ENCODE results near the gene PTPRM. TPM values are rescaled to one million over a fixed set of nuclear protein-coding genes. Genes with fewer than 3 reads are reported as not detected.

The PTPRM gene
- total RNA-seq, 1 donor from 2014 or later, result 63.2 TPM

DNA sequence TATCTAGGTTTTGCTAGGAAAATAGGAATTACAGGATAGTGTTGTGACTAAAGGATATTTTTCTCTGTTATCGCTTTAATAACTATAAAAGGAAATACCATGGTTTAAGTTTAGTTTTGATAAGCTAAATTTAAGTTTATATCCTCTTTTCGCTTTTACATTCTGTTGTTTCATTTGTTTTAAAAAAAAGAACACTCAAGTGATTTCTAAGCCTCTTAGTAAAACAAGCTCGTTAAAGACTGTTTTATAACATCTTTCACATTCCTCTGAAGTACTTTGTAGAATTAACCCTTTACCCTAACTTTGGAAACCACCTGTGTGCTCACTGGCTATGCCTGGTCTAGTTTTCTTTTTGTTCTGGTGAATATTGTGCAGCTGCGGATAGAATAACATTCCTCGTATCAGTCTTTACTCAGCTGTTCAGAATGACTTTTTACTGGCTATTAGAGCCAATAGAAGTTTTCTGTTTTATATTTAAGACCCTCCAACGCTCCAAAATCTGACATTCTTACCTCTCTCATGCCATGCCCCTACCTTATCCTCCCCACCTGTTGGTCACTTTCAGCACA lies 183.1 kb downstream of the PTPRM start:
- H3K4me3 ChIP-seq (ENCODE audit: low read depth, low read length), result no peak overlapping the region
- TF ChIP-seq, protein P1, sequence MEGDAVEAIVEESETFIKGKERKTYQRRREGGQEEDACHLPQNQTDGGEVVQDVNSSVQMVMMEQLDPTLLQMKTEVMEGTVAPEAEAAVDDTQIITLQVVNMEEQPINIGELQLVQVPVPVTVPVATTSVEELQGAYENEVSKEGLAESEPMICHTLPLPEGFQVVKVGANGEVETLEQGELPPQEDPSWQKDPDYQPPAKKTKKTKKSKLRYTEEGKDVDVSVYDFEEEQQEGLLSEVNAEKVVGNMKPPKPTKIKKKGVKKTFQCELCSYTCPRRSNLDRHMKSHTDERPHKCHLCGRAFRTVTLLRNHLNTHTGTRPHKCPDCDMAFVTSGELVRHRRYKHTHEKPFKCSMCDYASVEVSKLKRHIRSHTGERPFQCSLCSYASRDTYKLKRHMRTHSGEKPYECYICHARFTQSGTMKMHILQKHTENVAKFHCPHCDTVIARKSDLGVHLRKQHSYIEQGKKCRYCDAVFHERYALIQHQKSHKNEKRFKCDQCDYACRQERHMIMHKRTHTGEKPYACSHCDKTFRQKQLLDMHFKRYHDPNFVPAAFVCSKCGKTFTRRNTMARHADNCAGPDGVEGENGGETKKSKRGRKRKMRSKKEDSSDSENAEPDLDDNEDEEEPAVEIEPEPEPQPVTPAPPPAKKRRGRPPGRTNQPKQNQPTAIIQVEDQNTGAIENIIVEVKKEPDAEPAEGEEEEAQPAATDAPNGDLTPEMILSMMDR (conservative IDR thresholded peaks at IDR 0.05; ENCODE audit: low read depth, low read length), result no peak
- no peak for DNase-seq (ENCODE audit: low read depth)

DNA sequence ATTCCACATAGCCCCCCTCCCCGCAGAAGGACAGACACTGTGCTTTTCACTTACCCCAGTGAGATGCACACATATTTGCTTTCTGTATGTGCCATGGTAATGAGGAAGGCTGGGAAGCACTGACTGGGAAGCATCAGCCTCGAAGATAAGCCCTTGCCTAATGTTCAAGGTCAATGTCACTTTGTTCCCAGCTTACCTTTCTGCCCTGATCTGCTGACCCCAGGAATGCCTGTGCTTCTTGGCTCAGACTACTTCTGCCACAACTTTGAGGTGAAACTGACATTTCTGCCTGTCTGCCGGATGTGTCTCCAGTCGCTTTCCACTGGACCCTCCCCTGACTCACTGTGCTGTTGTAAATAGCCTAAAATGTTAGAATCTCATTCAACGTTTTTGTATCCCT lies 183.8 kb downstream of the PTPRM start:
- TF ChIP-seq, protein P1 (conservative IDR thresholded peaks at IDR 0.05; ENCODE audit: low read depth, low read length), result no peak
- DNase-seq (ENCODE audit: low read depth), result no peak
- no peak overlapping the region for H3K4me3 ChIP-seq (ENCODE audit: low read depth, low read length)

DNA sequence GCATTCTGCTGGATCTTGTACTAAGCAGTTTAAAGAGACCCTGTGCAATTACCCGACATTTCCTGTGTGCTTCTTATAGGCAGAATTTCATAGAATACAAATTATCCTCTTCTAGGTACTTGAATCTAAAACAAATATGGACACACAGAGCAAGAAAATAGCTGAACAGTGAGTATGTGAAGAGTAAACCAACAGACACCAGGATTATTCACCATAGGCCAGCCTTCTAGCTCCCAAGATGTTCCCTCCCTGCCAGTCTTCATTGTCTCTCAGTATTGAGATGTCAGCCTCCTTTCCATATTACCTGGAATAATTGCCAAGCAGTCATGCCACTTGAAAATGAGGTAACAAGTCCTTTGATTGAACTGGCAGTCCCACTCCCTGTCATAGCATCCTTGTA lies 187.1 kb downstream of the PTPRM start:
- DNase-seq (ENCODE audit: low read depth), result no peak
- TF ChIP-seq, protein P1 (conservative IDR thresholded peaks at IDR 0.05; ENCODE audit: low read depth, low read length), result no peak

DNA sequence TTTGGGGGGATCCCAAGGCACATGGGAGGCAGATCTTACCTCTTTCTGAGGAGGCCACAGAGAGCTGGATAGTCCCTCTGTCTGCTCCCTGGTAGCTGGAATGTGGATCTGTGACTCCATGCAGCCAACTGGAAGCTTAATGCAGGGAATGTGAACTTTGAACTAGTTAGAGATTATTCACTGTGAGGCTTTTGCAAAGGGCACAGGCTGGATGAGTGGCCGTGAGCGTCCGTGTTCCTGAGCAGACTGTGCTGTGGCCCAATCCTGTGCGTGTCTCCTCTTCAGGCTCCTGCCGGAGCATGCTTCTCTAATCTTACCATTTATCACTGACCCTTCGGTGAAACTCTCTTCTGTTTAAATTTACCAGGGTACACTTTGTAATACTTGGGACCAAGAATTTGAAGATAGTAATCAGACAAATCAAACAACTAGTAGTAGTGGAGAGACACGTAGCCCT lies 187.6 kb downstream of the PTPRM start:
- TF ChIP-seq, protein P1 (conservative IDR thresholded peaks at IDR 0.05; ENCODE audit: low read depth, low read length), result no peak
- H3K4me3 ChIP-seq (ENCODE audit: low read depth, low read length), result no peak overlapping the region
- peak; percentile 75 for DNase-seq (ENCODE audit: low read depth)

More for the DNA sequence above, 187.1 kb downstream of the PTPRM start:
- no peak overlapping the region for H3K4me3 ChIP-seq (ENCODE audit: low read depth, low read length)

DNA sequence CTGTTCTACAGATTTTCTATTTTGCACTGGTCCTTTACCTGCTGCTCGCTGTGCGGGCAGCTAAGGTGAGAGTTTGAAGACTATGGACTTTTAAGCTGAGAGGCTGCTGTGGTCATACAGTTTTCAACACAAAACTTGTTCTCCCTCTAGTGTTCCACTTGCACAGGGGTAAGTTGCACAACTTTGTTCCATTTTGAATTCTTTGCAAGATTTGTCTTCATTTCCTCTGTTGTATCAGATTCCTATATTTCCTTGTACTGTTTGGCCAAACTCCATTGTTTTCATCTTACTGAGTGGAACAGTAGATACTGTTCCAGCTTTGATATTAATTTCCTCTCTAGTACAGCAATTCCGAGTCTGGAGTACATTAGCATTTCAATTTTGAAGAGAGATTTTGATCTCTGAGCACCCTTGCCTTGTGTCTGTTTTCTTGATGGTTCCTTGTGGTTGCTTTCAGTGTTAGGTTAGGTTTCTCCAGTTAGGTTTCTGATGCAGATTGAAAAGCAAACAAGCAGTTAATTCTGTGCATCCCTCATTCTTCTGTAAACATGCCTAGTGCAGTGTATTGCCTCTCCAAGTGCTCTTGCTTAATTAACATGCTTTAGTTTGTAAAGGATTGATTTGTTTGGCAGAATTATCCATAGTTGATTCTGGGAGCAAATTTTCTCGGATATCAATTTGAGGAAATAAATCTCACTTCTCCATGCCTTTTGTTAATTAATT lies 188.8 kb downstream of the PTPRM start:
- DNase-seq (ENCODE audit: low read depth), result no peak
- H3K4me3 ChIP-seq (ENCODE audit: low read depth, low read length), result no peak overlapping the region

DNA sequence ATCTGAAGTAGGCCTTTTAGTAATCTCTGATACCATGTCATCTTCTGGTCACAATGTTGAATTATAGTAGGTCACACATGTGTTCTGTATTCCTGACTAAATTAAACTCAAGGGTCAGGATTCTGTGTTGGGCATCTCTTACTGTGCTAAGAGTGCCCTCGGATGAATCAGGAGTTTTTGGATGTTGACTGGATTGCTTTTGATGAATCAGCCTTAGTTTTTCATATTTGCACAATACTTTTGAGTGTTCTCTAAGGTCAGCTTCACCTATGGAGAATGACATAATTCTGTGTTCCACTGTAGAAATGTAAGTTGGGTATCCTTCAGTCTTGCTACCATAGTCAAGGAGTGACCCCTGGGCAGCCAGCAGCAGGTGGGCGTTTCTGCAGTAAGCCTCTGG lies 190.1 kb downstream of the PTPRM start:
- no peak for DNase-seq (ENCODE audit: low read depth)
- H3K4me3 ChIP-seq (ENCODE audit: low read depth, low read length), result no peak overlapping the region
- TF ChIP-seq, protein P1 (conservative IDR thresholded peaks at IDR 0.05; ENCODE audit: low read depth, low read length), result no peak

More for the DNA sequence above, 188.8 kb downstream of the PTPRM start:
- TF ChIP-seq, protein P1 (conservative IDR thresholded peaks at IDR 0.05; ENCODE audit: low read depth, low read length), result peak; percentile 52
